Heart left ventricle (tissue), 16 donors: ENCODE data around the gene LHX4. TPM values are rescaled to one million over a fixed set of nuclear protein-coding genes. Genes with fewer than 3 reads are reported as not detected.

ENCODE experiments used
- ATAC-seq, 4 donors: fragments of 200-7000 bp; cut with Tn5 transposase; one replicate each; pipeline ENCODE4 v1.9.1; 2020 to 2022; ENCODE audit warnings: moderate library complexity in 4 of 4, mild to moderate bottlenecking in 3 of 4, moderate number of reproducible peaks in 1 of 4
- DNase-seq, 5 donors: peaks; one replicate each; pipeline ENCODE4 v3.0.0-alpha.2; 2020
- H3K27ac ChIP-seq, 12 donors: fragments of 200-600 bp; sonication (generic) in 4 of 12; one replicate each; pipeline versions ENCODE4 v1.5.0 to v1.8.0; 2016 to 2022; ENCODE audit warnings: mild to moderate bottlenecking in 2 of 12
- H3K27me3 ChIP-seq, 9 donors: fragments of 200-600 bp; sonication (generic) in 2 of 9; one replicate each; pipeline versions ENCODE4 v1.5.1 to v1.8.0; 2016 to 2022; ENCODE audit warnings: mild to moderate bottlenecking in 3 of 9
- H3K36me3 ChIP-seq, 9 donors: fragments of 200-600 bp; sonication (generic) in 2 of 9; one replicate each; pipeline versions ENCODE4 v1.5.0 to v1.8.0; 2018 to 2022; ENCODE audit warnings: mild to moderate bottlenecking in 2 of 9
- H3K4me1 ChIP-seq, 12 donors: fragments of 200-600 bp; sonication (generic) in 4 of 12; one replicate each; pipeline versions ENCODE4 v1.5.0 to v1.8.0; 2016 to 2022; ENCODE audit warnings: mild to moderate bottlenecking in 3 of 12
- H3K4me3 ChIP-seq, 12 donors: fragments of 200-600 bp; sonication (generic) in 4 of 12; one replicate each; pipeline versions ENCODE4 v1.5.0 to v1.8.0; 2017 to 2022; ENCODE audit warnings: mild to moderate bottlenecking in 9 of 12, moderate library complexity in 4 of 12
- H3K9me3 ChIP-seq, 12 donors: fragments of 200-600 bp; sonication (generic) in 4 of 12; one replicate each; pipeline versions ENCODE4 v1.5.0 to v1.8.0; 2016 to 2022; ENCODE audit warnings: mild to moderate bottlenecking in 1 of 12
- CTCF ChIP-seq, 12 donors: fragments of 200-600 bp; sonication (generic) in 4 of 12; IDR thresholded peaks; one replicate each; pipeline versions ENCODE4 v1.5.0 to v1.8.0; 2018 to 2022; ENCODE audit warnings: antibody characterized with exemption in 12 of 12, mild to moderate bottlenecking in 5 of 12
- POLR2A ChIP-seq, 2 donors: fragments of 450-650 bp; IDR thresholded peaks; one replicate each; pipeline ENCODE4 v1.6.1; 2017; ENCODE audit warnings: antibody characterized with exemption in 2 of 2, mild to moderate bottlenecking in 2 of 2, moderate library complexity in 2 of 2
- WGBS, 4 donors: extraction: QIAGEN DNeasy Blood & Tissue Kit in 2 of 4; methylation state at CpG; one replicate each; pipeline versions ENCODE4 v1.1.5 to v1.1.7; 2013 to 2018; 5-methylcytosine and 5-hydroxymethylcytosine counted together
- intact Hi-C, 10 donors: fragments of 100-400 bp; cut with DNase I; formaldehyde crosslinking; loops; one replicate each; pipeline versions ENCODE4 v1.11.1 to v1.14.2; 2022
- polyA plus RNA-seq, 2 donors: library from polyadenylated mRNA; stranded (reverse); fragments of 200-250 nt; gene quantifications; one replicate each; pipeline ENCODE4 v1.2.3, GENCODE V29; 2013
- total RNA-seq, 9 donors: library from RNA; depleted of rRNA in 2 of 9; stranded (reverse); fragments of >200 nt in 2 of 9; fragmentation: NEBNext Ultra II Directional in 3 of 9; extraction: Animal tissue kit (Norgen Biotek cat#: 25700) in 3 of 9; gene quantifications; one replicate each; pipeline versions ENCODE4 v1.1.0 to v1.2.4, GENCODE V29; 2016 to 2023
- donor health status: ischemic (EF 13 %, LVEDD 7.1; RV severe dilation, severe dysfunction).
- donor health status: healthy with polysubstance abuse.
- donor health status: DM: no; HTN: yes; CAD: no.
- donor health status: DM: no; HTN: no; CAD: no.
- donor health status: ischemic (EF 25% LVEDD 6.9; RV normal size, moderate dysfunction).
- donor health status: ischemic (EF 25% LVEDD 5.7; RV mildly dilated, moderate dysfunction).
- donor health status: healthy.
- donor health status: DM: yes; HTN: yes; CAD: no.
- donor health status: ischemic (EF 35%, LVEDD 5.7; RV mildly dilated, moderate dysfunction).
- donor health status: nonischemic (EF 11% LVEDD 7.7; RV severe dilation, severe dysfunction).
- donor health status: DM: yes; HTN: yes; CAD: no.
- donor health status: PGD.
- donor health status: ischemic (EF 29% LVEDD 5.4; RV normal size, mild dysfunction).
- donor health status: nonischemic (EF 23%, LVEDD 6.1; RV moderate dilation, normal function).

The LHX4 gene
- total and polyA plus RNA-seq, 11 donors = not detected

GRCh38 chr1:180225403-180225802 lies 4.7 kb upstream of the LHX4 start:
- DNase-seq = no peak
- Histone ChIP-seq H3K36me3 (no peaks in the 10 kb centered on the region), H3K4me1 (peaks cover 0 to 19% (median 12%) of the 10 kb centered on the region in 12 donors), H3K4me3 (no peak overlapping the region), H3K9me3 (no peaks in the 10 kb centered on the region), H3K27ac (no peak overlapping the region), H3K27me3 (peaks cover 29 to 78% (median 49%) of the 10 kb centered on the region in 9 donors)
- no peak for ATAC-seq
- TF ChIP-seq POLR2A (IDR thresholded peaks at IDR 0.05) = no peak
- TF ChIP-seq CTCF (IDR thresholded peaks at IDR 0.05) = no peak
- WGBS, 4 donors = 63 to 75% (median 67%) methylated on average over 2 of the region's 2 CpGs
- intact Hi-C loops = no loop called here

- TF ChIP-seq CTCF (IDR thresholded peaks at IDR 0.05) = no peak
- TF ChIP-seq POLR2A (IDR thresholded peaks at IDR 0.05) = no peak
- intact Hi-C loops = no loop called here
- no peak for ATAC-seq
- DNase-seq = no peak
- Histone ChIP-seq H3K4me3 (no peak overlapping the region), H3K36me3 (no peaks in the 10 kb centered on the region), H3K4me1 (peaks cover 3 to 35% (median 25%) of the 10 kb centered on the region in 12 donors), H3K27me3 (peaks cover 51 to 97% (median 76%) of the 10 kb centered on the region in 9 donors), H3K9me3 (no peaks in the 10 kb centered on the region), H3K27ac (no peak overlapping the region)
- WGBS, 4 donors = 19 to 23% (median 19%) methylated on average over 17 of the region's 17 CpGs
These were observed 2.0 kb upstream of the LHX4 start for GRCh38 chr1:180227861-180228647.

- ATAC-seq = peak in 3 of 4 donors; percentile 15 to 24 (median 18)
- peaks cover 3 to 43% (median 32%) of the 10 kb centered on the region in 12 donors for H3K4me1 ChIP-seq
- H3K36me3 ChIP-seq = no peaks in the 10 kb centered on the region
- WGBS, 4 donors = 3 to 7% (median 4%) methylated on average over 34 to 57 of the region's 57 CpGs
- H3K4me3 ChIP-seq = peak overlapping the region; percentile 50 to 68 (median 54)
- no peak for TF ChIP-seq CTCF (IDR thresholded peaks at IDR 0.05)
- no peak for TF ChIP-seq POLR2A (IDR thresholded peaks at IDR 0.05)
- no peak overlapping the region for H3K27ac ChIP-seq
- peaks cover 58 to 100% (median 84%) of the 10 kb centered on the region in 9 donors for H3K27me3 ChIP-seq
- no peaks in the 10 kb centered on the region for H3K9me3 ChIP-seq
- intact Hi-C loops = no loop called here
- DNase-seq = no peak
These were observed 1.2 kb upstream of the LHX4 start for GRCh38 chr1:180228648-180229482.

GRCh38 chr1:180230416-180230790 lies 339 bp downstream of the LHX4 start:
- intact Hi-C loops = no loop called here
- DNase-seq = no peak
- no peaks in the 10 kb centered on the region for H3K9me3 ChIP-seq
- H3K27me3 ChIP-seq = peaks cover 73 to 100% (median 89%) of the 10 kb centered on the region in 9 donors
- peak overlapping the region; percentile 50 to 68 (median 54) for H3K4me3 ChIP-seq
- WGBS, 4 donors = 1 to 2% (median 2%) methylated on average over 12 to 28 of the region's 28 CpGs
- TF ChIP-seq POLR2A (IDR thresholded peaks at IDR 0.05) (no peak), CTCF (IDR thresholded peaks at IDR 0.05) (no peak)
- peaks cover 5 to 57% (median 41%) of the 10 kb centered on the region in 12 donors for H3K4me1 ChIP-seq
- H3K27ac ChIP-seq = no peak overlapping the region
- no peak for ATAC-seq
- no peaks in the 10 kb centered on the region for H3K36me3 ChIP-seq
